Common myeloid progenitor, CD34-positive (primary cell): ENCODE results near the gene SLC17A7.

Experiments used
- CTCF ChIA-PET: fragments of 350-600 bp; sonication (Branson Sonifier 250); formaldehyde crosslinking; loops from one replicate; lab custom pipeline; 2021; ENCODE audit warnings: antibody characterized with exemption; lab: Charles Lee
- POLR2A ChIA-PET: fragments of 350-600 bp; sonication (Branson Sonifier 250); formaldehyde crosslinking; loops from one replicate; lab custom pipeline; 2021; ENCODE audit warnings: antibody characterized with exemption; lab: Charles Lee
- DNase-seq, 3 donors: peaks; one replicate each; pipeline versions ENCODE4 v3.0.0 to v3.0.0-alpha.2; 2013
- H3K27ac ChIP-seq, 2 experiments: 1 replicate in 1 of 2; 2 replicates in 1 of 2; pipeline ENCODE4 v1.7.0; 2013; ENCODE audit warnings: inconsistent platforms in 2 of 2, low read length in 2 of 2, mild to moderate bottlenecking in 2 of 2, low read depth in 1 of 2, moderate library complexity in 1 of 2; ENCODE audit not compliant: severe bottlenecking in 2 of 2, insufficient read depth in 1 of 2, poor library complexity in 1 of 2
- H3K27me3 ChIP-seq, 5 experiments: replicated peaks in 2 of 5; 1 replicate in 3 of 5; 2 replicates in 2 of 5; pipeline versions ENCODE4 v1.6.1 to v1.7.0; 2013; ENCODE audit warnings: low read length in 4 of 5, mild to moderate bottlenecking in 2 of 5, moderate library complexity in 2 of 5, inconsistent platforms in 1 of 5; ENCODE audit not compliant: insufficient read depth in 5 of 5, control insufficient read depth in 4 of 5
- H3K36me3 ChIP-seq, 4 experiments: 1 replicate in 2 of 4; 2 replicates in 2 of 4; pipeline versions ENCODE4 v1.6.1 to v1.7.0; 2013; ENCODE audit warnings: low read length in 3 of 4, control low read depth in 1 of 4, mild to moderate bottlenecking in 1 of 4; ENCODE audit not compliant: control insufficient read depth in 4 of 4, insufficient read depth in 4 of 4
- H3K4me1 ChIP-seq, 4 experiments: 1 replicate in 3 of 4; 2 replicates in 1 of 4; pipeline versions ENCODE4 v1.6.1 to v1.7.1; 2013; ENCODE audit warnings: low read length in 3 of 4, mild to moderate bottlenecking in 3 of 4, control low read depth in 1 of 4, inconsistent platforms in 1 of 4, moderate library complexity in 1 of 4; ENCODE audit not compliant: control insufficient read depth in 4 of 4, insufficient read depth in 4 of 4; ENCODE audit errors: control extremely low read depth in 1 of 4
- H3K4me3 ChIP-seq, 7 experiments: 1 replicate in 4 of 7; 2 replicates in 3 of 7; pipeline versions ENCODE4 v1.5.1 to v1.7.0; 2013; ENCODE audit warnings: mild to moderate bottlenecking in 7 of 7, low read length in 6 of 7, moderate library complexity in 6 of 7, inconsistent platforms in 2 of 7, low read depth in 2 of 7, control low read depth in 1 of 7; ENCODE audit not compliant: insufficient read depth in 4 of 7, control insufficient read depth in 1 of 7; ENCODE audit errors: extremely low read depth in 1 of 7
- H3K9me3 ChIP-seq, 5 experiments: 1 replicate in 4 of 5; 2 replicates in 1 of 5; pipeline versions ENCODE4 v1.6.1 to v1.7.1; 2013; ENCODE audit warnings: low read length in 4 of 5, mild to moderate bottlenecking in 2 of 5, inconsistent platforms in 1 of 5, low read depth in 1 of 5, moderate library complexity in 1 of 5; ENCODE audit not compliant: control insufficient read depth in 4 of 5, insufficient read depth in 2 of 5; ENCODE audit errors: control extremely low read depth in 1 of 5
- WGBS: methylation state at CpG from one replicate; pipeline ENCODE4 v1.1.5; 2013; ENCODE audit not compliant: insufficient coverage; 5-methylcytosine and 5-hydroxymethylcytosine counted together

The SLC17A7 gene

DNA sequence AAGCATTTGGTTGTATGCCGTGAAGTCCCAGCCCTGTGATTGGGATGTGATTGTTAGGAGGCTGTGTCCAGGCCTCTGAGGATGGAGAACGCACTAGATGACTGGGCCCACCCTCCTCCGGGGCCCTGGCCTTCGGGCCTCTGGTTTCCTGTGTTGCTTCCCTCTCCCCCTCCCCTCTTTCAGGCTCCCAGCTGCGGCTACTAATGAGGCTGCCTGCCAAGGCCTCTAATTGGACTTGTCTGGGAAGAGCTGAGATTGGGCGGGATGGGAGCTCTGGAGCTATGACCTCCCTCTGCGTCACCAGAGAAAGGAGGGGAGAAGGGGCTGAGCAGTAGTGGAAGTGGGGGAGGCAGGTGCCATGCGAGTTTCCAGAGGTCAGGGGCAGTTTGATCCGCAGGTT lies 28.0 kb downstream of the SLC17A7 start:
- POLR2A ChIA-PET, result no interaction called here
- Histone ChIP-seq H3K36me3 (no peaks in the 10 kb centered on the region), H3K9me3 (no peaks in the 10 kb centered on the region), H3K4me1 (peaks cover 0 to 51% (median 30%) of the 10 kb centered on the region in 4 experiments), H3K27ac (no peak overlapping the region), H3K27me3 (peaks cover 0 to 3% (median 0%) of the 10 kb centered on the region in 5 experiments), H3K4me3 (no peak overlapping the region)
- no peak for DNase-seq
- CTCF ChIA-PET, result interaction anchor here (0.7 to 1.8 kb wide), 2 partner anchors 22 to 112 kb away, joined by 3 to 8 read pairs; no protein-coding TSS in a partner anchor
- WGBS, result 100% methylated on average over 3 of the region's 9 CpGs

DNA sequence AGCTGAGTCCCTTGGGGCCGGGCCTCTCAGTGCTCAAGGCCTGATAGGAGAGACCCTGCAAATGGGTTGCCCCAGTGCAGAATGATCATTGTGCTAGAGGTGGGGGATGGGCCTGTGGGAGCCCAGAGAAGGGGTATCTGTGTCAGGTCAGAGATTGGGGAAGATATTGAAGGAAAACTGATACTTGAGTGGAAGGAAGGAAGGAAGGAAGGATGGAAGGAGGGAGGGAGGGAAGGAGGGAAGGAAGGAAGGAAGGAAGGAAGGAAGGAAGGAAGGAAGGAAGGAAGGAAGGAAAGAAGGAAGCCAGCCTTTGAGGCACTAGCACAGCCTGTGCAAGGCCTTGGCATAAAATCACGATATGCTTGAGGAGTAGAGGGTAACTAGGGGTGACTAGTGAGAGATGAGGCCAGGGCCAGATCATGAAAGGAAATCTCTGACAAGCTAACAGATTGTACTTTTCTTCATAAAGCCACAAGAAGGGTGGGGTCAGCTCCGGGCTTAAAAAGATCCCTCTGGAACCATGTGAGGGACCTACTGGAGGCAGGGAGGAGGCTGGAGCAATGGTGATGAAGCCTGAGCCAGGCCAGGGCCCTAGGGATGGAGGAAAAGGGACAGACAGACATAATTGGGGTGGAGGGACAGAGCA lies 29.5 kb downstream of the SLC17A7 start:
- WGBS, result 95% methylated on average over 2 of the region's 3 CpGs

DNA sequence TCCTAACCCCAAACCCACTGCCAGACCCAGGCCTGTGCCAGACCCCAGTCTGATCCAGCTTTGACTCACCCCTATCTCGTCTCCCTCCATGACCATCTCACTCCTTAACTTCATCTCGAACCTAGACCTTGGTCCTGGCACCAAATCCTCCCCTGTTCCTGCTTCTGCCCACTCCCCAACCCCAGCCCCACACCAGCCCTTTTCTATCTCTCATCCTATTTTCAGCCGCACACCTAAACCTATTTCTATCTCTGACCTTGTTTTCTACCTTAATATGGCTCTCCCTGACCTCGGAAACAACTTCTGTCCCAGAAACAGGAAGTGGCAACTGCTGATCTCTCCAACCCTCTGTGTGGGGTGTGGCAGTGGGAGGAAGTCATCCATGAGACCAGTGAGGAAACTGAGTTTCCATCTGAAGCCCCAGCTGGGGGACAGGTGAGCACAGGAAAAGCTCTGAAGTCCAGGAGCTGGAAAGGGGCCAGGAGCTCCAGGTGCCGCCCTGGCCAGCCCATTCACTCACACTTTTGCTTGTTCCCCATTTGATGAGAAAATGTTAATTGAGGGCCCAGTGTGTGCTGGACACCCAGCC lies 31.8 kb downstream of the SLC17A7 start:
- Histone ChIP-seq H3K27ac (peak overlapping the region in 1 of 2 experiments; percentile 43), H3K4me3 (peak overlapping the region in 2 of 7 experiments; percentile 19 to 21), H3K9me3 (no peaks in the 10 kb centered on the region), H3K36me3 (no peaks in the 10 kb centered on the region), H3K4me1 (peaks cover 0 to 36% (median 21%) of the 10 kb centered on the region in 4 experiments), H3K27me3 (peaks cover 0 to 3% (median 0%) of the 10 kb centered on the region in 5 experiments)
- ChIA-PET CTCF (interaction anchor here (1.0 to 1.6 kb wide), 3 partner anchors 9 to 64 kb away, joined by 3 to 6 read pairs (median 4); partner anchors contain the start of gene FLT3LG), POLR2A (no interaction called here)
- peak in 2 of 3 donors; percentile 47 to 65 for DNase-seq
- WGBS, result 78% methylated on average over 4 of the region's 5 CpGs

More for the DNA sequence above, 29.5 kb downstream of the SLC17A7 start:
- no peaks in the 10 kb centered on the region for H3K36me3 ChIP-seq
- H3K27ac ChIP-seq, result no peak overlapping the region
- CTCF ChIA-PET, result interaction anchor here (1.1 kb wide), 2 partner anchors 21 to 111 kb away, joined by 3 read pairs; no protein-coding TSS in a partner anchor
- no peak overlapping the region for H3K4me3 ChIP-seq
- POLR2A ChIA-PET, result no interaction called here
- H3K9me3 ChIP-seq, result no peaks in the 10 kb centered on the region
- H3K4me1 ChIP-seq, result peaks cover 0 to 39% (median 21%) of the 10 kb centered on the region in 4 experiments
- H3K27me3 ChIP-seq, result peaks cover 0 to 3% (median 0%) of the 10 kb centered on the region in 5 experiments
- no peak for DNase-seq

DNA sequence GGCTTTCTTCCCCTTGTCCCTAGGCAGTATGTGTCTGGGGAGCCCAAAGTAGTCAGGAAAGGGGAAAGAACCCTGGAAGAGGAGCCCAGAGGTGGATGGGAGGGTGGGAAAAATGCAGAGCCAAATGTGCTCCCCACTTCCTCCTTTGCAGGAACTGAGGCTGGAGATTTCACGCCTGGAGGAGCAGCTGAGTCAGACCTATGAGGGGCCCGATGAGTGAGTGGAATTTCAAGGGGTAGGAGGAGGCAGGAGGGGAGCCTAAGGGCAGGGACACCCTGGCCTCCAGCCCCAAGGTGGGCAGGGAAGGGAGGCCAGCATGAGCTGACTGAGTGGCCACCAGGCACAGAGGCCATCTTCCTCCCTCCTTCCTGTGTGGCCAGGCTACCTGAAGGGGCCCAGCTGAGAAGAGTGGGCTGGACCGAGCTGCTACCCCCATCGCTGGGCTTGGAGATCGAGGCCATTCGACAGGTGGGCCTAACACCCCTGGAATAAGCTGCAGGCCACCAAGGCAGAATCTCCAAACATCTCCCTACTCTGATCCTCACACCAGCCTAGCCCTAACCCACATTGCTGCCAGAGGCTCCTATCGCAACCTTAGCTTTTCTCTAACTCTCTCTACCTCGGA lies 32.4 kb downstream of the SLC17A7 start:
- CTCF ChIA-PET, result interaction anchor here (1.0 to 1.6 kb wide), 3 partner anchors 10 to 65 kb away, joined by 3 to 6 read pairs (median 4); partner anchors contain the start of gene FLT3LG
- H3K9me3 ChIP-seq, result no peaks in the 10 kb centered on the region
- peak overlapping the region in 1 of 2 experiments; percentile 43 for H3K27ac ChIP-seq
- POLR2A ChIA-PET, result no interaction called here
- peaks cover 0 to 32% (median 21%) of the 10 kb centered on the region in 4 experiments for H3K4me1 ChIP-seq
- H3K4me3 ChIP-seq, result no peak overlapping the region
- peaks cover 0 to 3% (median 0%) of the 10 kb centered on the region in 5 experiments for H3K27me3 ChIP-seq
- no peak for DNase-seq
- 73% methylated on average over 8 of the region's 8 CpGs for WGBS
- H3K36me3 ChIP-seq, result no peaks in the 10 kb centered on the region

DNA sequence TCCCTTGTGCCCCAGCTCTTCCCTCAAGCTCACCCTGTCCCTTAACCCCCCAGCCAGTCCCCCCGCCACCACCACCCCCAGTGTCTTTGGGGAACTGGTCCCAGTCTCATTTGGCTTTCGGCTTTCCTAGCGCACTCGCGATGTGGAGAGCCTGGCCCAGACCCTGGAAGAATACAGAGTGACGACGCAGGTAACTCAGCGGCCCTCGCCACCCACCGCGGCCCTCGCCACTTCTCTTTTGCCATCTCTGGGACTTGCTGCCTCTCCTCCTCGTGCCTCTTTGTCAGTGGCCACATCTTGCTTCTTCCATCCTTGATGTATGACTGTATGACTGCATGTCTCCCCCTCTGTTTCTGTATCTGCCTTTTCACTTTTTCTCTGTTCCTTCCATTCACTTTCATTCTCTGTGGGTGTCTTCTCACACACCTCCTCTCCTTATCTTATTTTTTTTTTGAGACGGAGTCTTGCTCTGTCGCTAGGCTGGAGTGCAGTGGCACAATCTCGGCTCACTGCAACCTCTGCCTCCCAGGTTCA lies 33.8 kb downstream of the SLC17A7 start:
- Histone ChIP-seq H3K27ac (no peak overlapping the region), H3K36me3 (no peaks in the 10 kb centered on the region), H3K4me1 (peaks cover 0 to 21% (median 15%) of the 10 kb centered on the region in 4 experiments), H3K4me3 (no peak overlapping the region), H3K9me3 (no peaks in the 10 kb centered on the region), H3K27me3 (no peaks in the 10 kb centered on the region)
- DNase-seq, result no peak
- POLR2A ChIA-PET, result no interaction called here
- CTCF ChIA-PET, result interaction anchor here (1.7 kb wide), 1 partner anchor 16 kb away, joined by 6 read pairs; no protein-coding TSS in a partner anchor
- WGBS, result 98% methylated on average over 15 of the region's 16 CpGs

DNA sequence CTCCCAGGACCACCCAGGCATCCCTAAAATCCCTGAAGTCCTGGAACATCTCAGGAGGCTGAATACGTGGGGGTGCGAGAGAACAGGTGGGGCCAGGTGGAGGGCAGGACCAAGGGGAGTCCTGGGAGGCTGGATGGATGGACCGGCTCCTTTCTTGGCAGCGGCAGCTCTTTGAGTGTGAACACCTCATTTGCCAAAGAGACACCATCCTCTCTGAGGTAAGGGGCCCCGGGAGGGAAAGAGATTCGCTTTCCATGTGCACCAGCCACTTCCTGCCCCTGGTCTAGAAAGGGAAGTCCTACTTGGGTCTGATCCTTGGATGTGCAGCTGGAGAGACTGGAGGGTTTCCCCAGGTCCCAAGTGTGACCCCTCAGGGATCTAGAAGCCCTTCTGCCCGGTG lies 34.2 kb downstream of the SLC17A7 start:
- no peak for DNase-seq
- POLR2A ChIA-PET, result interaction anchor here (0.7 kb wide), 1 partner anchor 121 kb away, joined by 3 read pairs; the partner anchor contains the start of gene RCN3
- Histone ChIP-seq H3K9me3 (no peaks in the 10 kb centered on the region), H3K27ac (no peak overlapping the region), H3K4me1 (peaks cover 0 to 20% (median 15%) of the 10 kb centered on the region in 4 experiments), H3K27me3 (no peaks in the 10 kb centered on the region), H3K4me3 (no peak overlapping the region), H3K36me3 (no peaks in the 10 kb centered on the region)
- CTCF ChIA-PET, result interaction anchor here (1.1 to 1.7 kb wide), 2 partner anchors 16 to 24 kb away, joined by 4 to 6 read pairs; no protein-coding TSS in a partner anchor
- 86% methylated on average over 5 of the region's 7 CpGs for WGBS
